PC-3 (cell line): ENCODE results near the gene NRAP. TPM values are rescaled to one million over a fixed set of nuclear protein-coding genes. Genes with fewer than 3 reads are reported as not detected.
A peak's percentile ranks its signal among the peaks of the same experiment; 100 is the strongest.

ENCODE experiments used
- ATAC-seq: fragments of 200-7000 bp; cut with Tn5 transposase; 2 replicates; pipeline ENCODE4 v1.9.1; 2020; ENCODE audit warnings: mild to moderate bottlenecking, moderate library complexity
- BruUV-seq: library from RNA; stranded (reverse); fragments of 400-500 nt; replicated peaks from 2 replicates; lab custom pipeline; 2021; lab: Mats Ljungman, UMichigan
- CTCF ChIA-PET: fragments of 300-600 bp; sonication (Branson Sonifier 250); formaldehyde crosslinking; loops from one replicate; lab custom pipeline; 2022; ENCODE audit warnings: antibody characterized with exemption; lab: Charles Lee
- POLR2A ChIA-PET: fragments of 300-600 bp; sonication (Branson Sonifier 250); formaldehyde crosslinking; loops from one replicate; lab custom pipeline; 2022; ENCODE audit warnings: antibody characterized with exemption; ENCODE audit not compliant: unreplicated experiment; lab: Charles Lee
- DNase-seq: peaks from one replicate; pipeline ENCODE4 v3.0.0-alpha.2; 2015
- H2AFZ ChIP-seq: fragments of 300-600 bp; sonication (generic); 2 replicates; pipeline ENCODE4 v1.6.0; 2016; ENCODE audit warnings: antibody characterized with exemption, low read length
- H3F3A ChIP-seq: fragments of 300-600 bp; sonication (generic); one replicate; pipeline ENCODE4 v1.6.0; 2017; ENCODE audit warnings: antibody characterized with exemption, low read length, control low read depth, mild to moderate bottlenecking; ENCODE audit not compliant: unreplicated experiment
- H3K27ac ChIP-seq: fragments of 300-600 bp; sonication (generic); 2 replicates; pipeline ENCODE4 v1.5.1; 2016; ENCODE audit warnings: mild to moderate bottlenecking, low read length
- H3K27me3 ChIP-seq: fragments of 300-600 bp; sonication (generic); 2 replicates; pipeline ENCODE4 v1.6.1; 2016; ENCODE audit warnings: low read length, mixed read lengths
- H3K36me3 ChIP-seq: fragments of 300-600 bp; sonication (generic); 2 replicates; pipeline ENCODE4 v1.6.1; 2016; ENCODE audit warnings: low read depth, mixed run types, low read length, mixed read lengths
- H3K4me1 ChIP-seq: fragments of 300-600 bp; sonication (generic); 2 replicates; pipeline ENCODE4 v1.5.1; 2016; ENCODE audit warnings: low read length; ENCODE audit not compliant: insufficient read depth
- H3K4me2 ChIP-seq: fragments of 300-600 bp; sonication (generic); 2 replicates; pipeline ENCODE4 v1.6.0; 2016; ENCODE audit warnings: low read length
- H3K4me3 ChIP-seq: fragments of 300-600 bp; sonication (generic); 2 replicates; pipeline ENCODE4 v1.5.1; 2016; ENCODE audit warnings: mild to moderate bottlenecking, low read length, mixed read lengths
- H3K79me2 ChIP-seq: fragments of 300-600 bp; sonication (generic); 2 replicates; pipeline ENCODE4 v1.6.1; 2017; ENCODE audit warnings: low read length, mixed read lengths
- H3K9ac ChIP-seq: fragments of 300-600 bp; sonication (generic); 2 replicates; pipeline ENCODE4 v1.6.0; 2016; ENCODE audit warnings: mild to moderate bottlenecking, low read length
- H3K9me2 ChIP-seq: fragments of 300-600 bp; sonication (generic); replicated peaks from 2 replicates; pipeline ENCODE4 v1.6.1; 2016; ENCODE audit warnings: mixed run types, low read length, mixed read lengths
- H3K9me3 ChIP-seq: fragments of 300-600 bp; sonication (generic); 2 replicates; pipeline ENCODE4 v1.6.1; 2016; ENCODE audit warnings: low read length, mixed read lengths
- H4K20me1 ChIP-seq: fragments of 300-600 bp; sonication (generic); 2 replicates; pipeline ENCODE4 v1.6.1; 2016; ENCODE audit warnings: low read length, mixed read lengths
- CTCF ChIP-seq: fragments of 300-600 bp; sonication (generic); conservative IDR thresholded peaks from 2 replicates; pipeline ENCODE4 v1.5.1; 2017; ENCODE audit warnings: antibody characterized with exemption, low read depth, mild to moderate bottlenecking, low read length
- EZH2 ChIP-seq: fragments of 300-600 bp; sonication (generic); IDR thresholded peaks from one replicate; pipeline ENCODE4 v1.6.1; 2017; ENCODE audit warnings: antibody characterized with exemption, mild to moderate bottlenecking, low read length; ENCODE audit not compliant: unreplicated experiment
- EZH2phosphoT487 ChIP-seq: fragments of 300-600 bp; sonication (generic); IDR thresholded peaks from 2 replicates; pipeline ENCODE4 v1.6.1; 2018; ENCODE audit warnings: mild to moderate bottlenecking, antibody characterized with exemption, low read length, borderline replicate concordance
- intact Hi-C: fragments of 100-400 bp; cut with micrococcal nuclease; formaldehyde crosslinking; loops from 2 replicates; pipeline ENCODE4 v1.9.0; 2023
- total RNA-seq: library from RNA; depleted of rRNA; stranded (reverse); fragments of >200 nt; gene quantifications from 2 replicates; pipeline ENCODE4 v1.2.3, GENCODE V29; 2014

NRAP gene
- total RNA-seq, 1 experiment from 2014 or later: not detected

- no peaks in the 10 kb centered on the region for H3K9me3 ChIP-seq
- no peaks in the 10 kb centered on the region for H3K4me1 ChIP-seq
- ATAC-seq (no peak), DNase-seq (no peak)
- CTCF ChIA-PET: no interaction called here
- BruUV-seq: no TSS peak
- no peaks in the 10 kb centered on the region for H3F3A ChIP-seq
- POLR2A ChIA-PET: no interaction called here
- no peaks in the 10 kb centered on the region for H3K36me3 ChIP-seq
- intact Hi-C loops: no loop called here
- H3K9me2 ChIP-seq: no peaks in the 10 kb centered on the region
- H3K79me2 ChIP-seq: no peaks in the 10 kb centered on the region
- peaks cover 4% of the 10 kb centered on the region; the same call in 1 of the 2 replicates for H3K27me3 ChIP-seq
- H3K9ac ChIP-seq: no peak overlapping the region
- H3K4me2 ChIP-seq: no peak overlapping the region
- H3K4me3 ChIP-seq: no peak overlapping the region
- no peaks in the 10 kb centered on the region for H4K20me1 ChIP-seq
- H3K27ac ChIP-seq: no peak overlapping the region
- no peak overlapping the region for H2AFZ ChIP-seq
- TF ChIP-seq EZH2phosphoT487 (no peak), CTCF (no peak), EZH2 (no peak)
These were observed 94.3 kb downstream of the NRAP start for GRCh38 chr10:113569576-113569975.

GRCh38 chr10:113566888-113567287, 97.0 kb downstream of the NRAP start:
- DNase-seq (no peak), ATAC-seq (no peak)
- CTCF ChIA-PET: interaction anchor here (0.6 kb wide), 1 partner anchor 351 kb away, joined by 4 read pairs; no protein-coding TSS in a partner anchor
- POLR2A ChIA-PET: no interaction called here
- intact Hi-C loops: no loop called here
- Histone ChIP-seq H3K36me3 (no peaks in the 10 kb centered on the region), H3F3A (no peaks in the 10 kb centered on the region), H3K79me2 (no peaks in the 10 kb centered on the region), H3K4me1 (peaks cover 3% of the 10 kb centered on the region; the same call in 1 of the 2 replicates), H3K27ac (no peak overlapping the region), H2AFZ (no peak overlapping the region), H3K9me3 (no peaks in the 10 kb centered on the region), H3K9me2 (no peaks in the 10 kb centered on the region), H3K9ac (no peak overlapping the region), H4K20me1 (no peaks in the 10 kb centered on the region), H3K27me3 (no peaks in the 10 kb centered on the region), H3K4me2 (no peak overlapping the region), H3K4me3 (no peak overlapping the region)
- BruUV-seq: no TSS peak
- TF ChIP-seq EZH2phosphoT487: no peak
- TF ChIP-seq CTCF: no peak
- no peak for TF ChIP-seq EZH2

GRCh38 chr10:113565364-113565763, 98.5 kb downstream of the NRAP start:
- intact Hi-C loops: no loop called here
- H3K36me3 ChIP-seq: no peaks in the 10 kb centered on the region
- DNase-seq (peak; percentile 26), ATAC-seq (no peak)
- H4K20me1 ChIP-seq: no peaks in the 10 kb centered on the region
- H3K9me2 ChIP-seq: no peaks in the 10 kb centered on the region
- no peak overlapping the region for H3K9ac ChIP-seq
- H3F3A ChIP-seq: no peaks in the 10 kb centered on the region
- no peaks in the 10 kb centered on the region for H3K79me2 ChIP-seq
- no peaks in the 10 kb centered on the region for H3K27me3 ChIP-seq
- H3K9me3 ChIP-seq: no peaks in the 10 kb centered on the region
- peaks cover 3% of the 10 kb centered on the region; the same call in 1 of the 2 replicates for H3K4me1 ChIP-seq
- BruUV-seq: no TSS peak
- no peak overlapping the region for H3K27ac ChIP-seq
- no peak overlapping the region for H3K4me3 ChIP-seq
- ChIA-PET POLR2A (no interaction called here), CTCF (no interaction called here)
- no peak overlapping the region for H2AFZ ChIP-seq
- TF ChIP-seq CTCF (no peak), EZH2 (no peak), EZH2phosphoT487 (no peak)
- H3K4me2 ChIP-seq: no peak overlapping the region
